Stomach (tissue), 4 donors: Measurements from ENCODE around the gene MCCC2.

Source experiments
- CTCF ChIP-seq, 7 experiments: fragments of 450-650 bp in 4 of 7; fragments of 200-600 bp in 3 of 7; sonication (generic) in 3 of 7; IDR thresholded peaks; one replicate each; pipeline ENCODE4 v1.5.1; 2016 to 2019; ENCODE audit warnings: antibody characterized with exemption in 7 of 7, control low read depth in 2 of 7, mild to moderate bottlenecking in 1 of 7
- EP300 ChIP-seq: sonication (generic); formaldehyde crosslinking; IDR thresholded peaks from one replicate; pipeline ENCODE4 v1.6.1; 2017; ENCODE audit warnings: antibody characterized with exemption
- POLR2A ChIP-seq, 4 donors: fragments of 450-650 bp; IDR thresholded peaks; one replicate each; pipeline ENCODE4 v1.6.1; 2016; ENCODE audit warnings: antibody characterized with exemption in 4 of 4, control low read depth in 2 of 4, mild to moderate bottlenecking in 1 of 4, moderate library complexity in 1 of 4
- POLR2AphosphoS5 ChIP-seq, 3 donors: sonication (generic); formaldehyde crosslinking; IDR thresholded peaks; one replicate each; pipeline ENCODE4 v1.6.1; 2016; ENCODE audit warnings: antibody characterized with exemption in 3 of 3

GRCh38 chr5:71573591-71573990 is 13.5 kb upstream of the MCCC2 start:
- TF ChIP-seq EP300 = no peak
- peak in 2 of 7 experiments; percentile 33 to 47 for TF ChIP-seq CTCF (IDR thresholded peaks at IDR 0.05)
- no peak for TF ChIP-seq POLR2AphosphoS5 (IDR thresholded peaks at IDR 0.05)
- no peak for TF ChIP-seq POLR2A (IDR thresholded peaks at IDR 0.05)
